NAMALWA (cell line): ENCODE measurements around the gene ADPRHL1.

Source experiments
- DNase-seq: peaks from one replicate; pipeline ENCODE4 v3.0.0-alpha.2; 2015; ENCODE audit warnings: low spot score

Gene ADPRHL1

GRCh38 chr13:113431171-113431570 is 22.1 kb downstream of the ADPRHL1 start:
- no peak for DNase-seq

GRCh38 chr13:113430378-113431110 is 22.7 kb downstream of the ADPRHL1 start:
- no peak for DNase-seq

- no peak for DNase-seq
Measured at GRCh38 chr13:113429608-113429985, 23.7 kb downstream of the ADPRHL1 start.

GRCh38 chr13:113428871-113429607 is 24.2 kb downstream of the ADPRHL1 start:
- no peak for DNase-seq

- no peak for DNase-seq
Measured at GRCh38 chr13:113428469-113428865, 24.8 kb downstream of the ADPRHL1 start.

GRCh38 chr13:113427562-113428468 is 25.5 kb downstream of the ADPRHL1 start:
- no peak for DNase-seq

GRCh38 chr13:113426591-113426986 is 26.7 kb downstream of the ADPRHL1 start:
- DNase-seq: no peak

- DNase-seq: no peak
Measured at GRCh38 chr13:113425941-113426590, 27.2 kb downstream of the ADPRHL1 start.

- no peak for DNase-seq
Measured at GRCh38 chr13:113423520-113424163, 29.6 kb downstream of the ADPRHL1 start.

- no peak for DNase-seq
Measured at GRCh38 chr13:113422807-113423519, 30.3 kb downstream of the ADPRHL1 start.

- DNase-seq: no peak
Measured at GRCh38 chr13:113421673-113422270, 31.5 kb downstream of the ADPRHL1 start.

GRCh38 chr13:113420833-113421600 is 32.3 kb downstream of the ADPRHL1 start:
- peak; percentile 48 for DNase-seq

- DNase-seq: no peak
Measured at GRCh38 chr13:113420232-113420631, 33.1 kb downstream of the ADPRHL1 start.

GRCh38 chr13:113419531-113420193 is 33.6 kb downstream of the ADPRHL1 start:
- no peak for DNase-seq

- DNase-seq: no peak
Measured at GRCh38 chr13:113418722-113419049, 34.6 kb downstream of the ADPRHL1 start.

- no peak for DNase-seq
Measured at GRCh38 chr13:113417836-113418721, 35.2 kb downstream of the ADPRHL1 start.

- DNase-seq: peak; percentile 55
Measured at GRCh38 chr13:113417008-113417751, 36.1 kb downstream of the ADPRHL1 start.
